Measurements from ENCODE around the gene HECTD2. TPM values are rescaled to one million over a fixed set of nuclear protein-coding genes. Genes with fewer than 3 reads are reported as not detected.

Gene HECTD2
- total RNA-seq, 2 experiments from 2014 or later = 0.92 to 1.0 TPM

GRCh38 chr10:91495402-91495801, 85.3 kb downstream of the HECTD2 start:
- Histone ChIP-seq H3K36me3 (ENCODE audit: insufficient read depth, low read length) (no peaks in the 10 kb centered on the region), H3K4me1 (ENCODE audit: insufficient read depth, low read length) (no peaks in the 10 kb centered on the region), H3K9me3 (ENCODE audit: control insufficient read depth in 1 of 2, insufficient read depth in 1 of 2, low read length in 2 of 2) (no peaks in the 10 kb centered on the region), H3K27ac (ENCODE audit: low read depth in 1 of 2, low read length in 2 of 2) (no peak overlapping the region), H3K4me3 (ENCODE audit: low read length) (no peak overlapping the region), H3K27me3 (ENCODE audit: control insufficient read depth in 1 of 2, insufficient read depth in 2 of 2, low read length in 2 of 2) (no peaks in the 10 kb centered on the region)
- Mint-ChIP-seq H3K4me1 (ENCODE audit: low read depth) (no peaks in the 10 kb centered on the region), H3K4me3 (no peak overlapping the region), H3K36me3 (ENCODE audit: low read depth) (peaks cover 9% of the 10 kb centered on the region), H3K9me3 (no peaks in the 10 kb centered on the region), H3K27ac (no peak overlapping the region), H3K27me3 (no peaks in the 10 kb centered on the region)
- ATAC-seq (ENCODE audit: poor library complexity) = no peak
- DNase-seq = no peak
- intact Hi-C loops (cut with DNase I, micrococcal nuclease) = no loop called here
- TF ChIP-seq CTCF (IDR thresholded peaks at IDR 0.05) = no peak
- POLR2A ChIA-PET = no interaction called here
- CTCF ChIA-PET = no interaction called here

GRCh38 chr10:91496016-91496415, 85.9 kb downstream of the HECTD2 start:
- intact Hi-C loops (cut with DNase I, micrococcal nuclease) = no loop called here
- no peaks in the 10 kb centered on the region for H3K27me3 Mint-ChIP-seq
- CTCF ChIA-PET = no interaction called here

GRCh38 chr10:91511549-91512330, 101.6 kb downstream of the HECTD2 start:
- ChIA-PET POLR2A (no interaction called here), CTCF (no interaction called here)
- Mint-ChIP-seq H3K27ac (no peak overlapping the region), H3K4me3 (no peak overlapping the region), H3K27me3 (no peaks in the 10 kb centered on the region), H3K4me1 (ENCODE audit: low read depth) (no peaks in the 10 kb centered on the region), H3K36me3 (ENCODE audit: low read depth) (no peaks in the 10 kb centered on the region), H3K9me3 (no peaks in the 10 kb centered on the region)
- no peak for TF ChIP-seq CTCF (IDR thresholded peaks at IDR 0.05)
- Histone ChIP-seq H3K9me3 (ENCODE audit: control insufficient read depth in 1 of 2, insufficient read depth in 1 of 2, low read length in 2 of 2) (no peaks in the 10 kb centered on the region), H3K36me3 (ENCODE audit: insufficient read depth, low read length) (no peaks in the 10 kb centered on the region), H3K27ac (ENCODE audit: low read depth in 1 of 2, low read length in 2 of 2) (no peak overlapping the region), H3K27me3 (ENCODE audit: control insufficient read depth in 1 of 2, insufficient read depth in 2 of 2, low read length in 2 of 2) (no peaks in the 10 kb centered on the region), H3K4me1 (ENCODE audit: insufficient read depth, low read length) (no peaks in the 10 kb centered on the region), H3K4me3 (ENCODE audit: low read length) (no peak overlapping the region)
- DNase-seq = no peak
- no peak for ATAC-seq (ENCODE audit: poor library complexity)
- intact Hi-C loops (cut with DNase I, micrococcal nuclease) = no loop called here

More at GRCh38 chr10:91496016-91496415, 85.9 kb downstream of the HECTD2 start:
- Mint-ChIP-seq H3K4me3 (no peak overlapping the region), H3K4me1 (ENCODE audit: low read depth) (no peaks in the 10 kb centered on the region), H3K9me3 (no peaks in the 10 kb centered on the region), H3K27ac (no peak overlapping the region), H3K36me3 (ENCODE audit: low read depth) (peaks cover 9% of the 10 kb centered on the region)
- DNase-seq = no peak
- POLR2A ChIA-PET = no interaction called here
- Histone ChIP-seq H3K4me1 (ENCODE audit: insufficient read depth, low read length) (no peaks in the 10 kb centered on the region), H3K27me3 (ENCODE audit: control insufficient read depth in 1 of 2, insufficient read depth in 2 of 2, low read length in 2 of 2) (no peaks in the 10 kb centered on the region), H3K4me3 (ENCODE audit: low read length) (no peak overlapping the region), H3K27ac (ENCODE audit: low read depth in 1 of 2, low read length in 2 of 2) (no peak overlapping the region), H3K9me3 (ENCODE audit: control insufficient read depth in 1 of 2, insufficient read depth in 1 of 2, low read length in 2 of 2) (no peaks in the 10 kb centered on the region), H3K36me3 (ENCODE audit: insufficient read depth, low read length) (no peaks in the 10 kb centered on the region)
- no peak for TF ChIP-seq CTCF (IDR thresholded peaks at IDR 0.05)
- ATAC-seq (ENCODE audit: poor library complexity) = no peak

Data from CD4-positive, alpha-beta T cell (primary cell).